ENCODE measurements around the gene SOX14. TPM values are rescaled to one million over a fixed set of nuclear protein-coding genes. Genes with fewer than 3 reads are reported as not detected.

SOX14 gene
- total RNA-seq, 1 experiment from 2014 or later: not detected

DNA sequence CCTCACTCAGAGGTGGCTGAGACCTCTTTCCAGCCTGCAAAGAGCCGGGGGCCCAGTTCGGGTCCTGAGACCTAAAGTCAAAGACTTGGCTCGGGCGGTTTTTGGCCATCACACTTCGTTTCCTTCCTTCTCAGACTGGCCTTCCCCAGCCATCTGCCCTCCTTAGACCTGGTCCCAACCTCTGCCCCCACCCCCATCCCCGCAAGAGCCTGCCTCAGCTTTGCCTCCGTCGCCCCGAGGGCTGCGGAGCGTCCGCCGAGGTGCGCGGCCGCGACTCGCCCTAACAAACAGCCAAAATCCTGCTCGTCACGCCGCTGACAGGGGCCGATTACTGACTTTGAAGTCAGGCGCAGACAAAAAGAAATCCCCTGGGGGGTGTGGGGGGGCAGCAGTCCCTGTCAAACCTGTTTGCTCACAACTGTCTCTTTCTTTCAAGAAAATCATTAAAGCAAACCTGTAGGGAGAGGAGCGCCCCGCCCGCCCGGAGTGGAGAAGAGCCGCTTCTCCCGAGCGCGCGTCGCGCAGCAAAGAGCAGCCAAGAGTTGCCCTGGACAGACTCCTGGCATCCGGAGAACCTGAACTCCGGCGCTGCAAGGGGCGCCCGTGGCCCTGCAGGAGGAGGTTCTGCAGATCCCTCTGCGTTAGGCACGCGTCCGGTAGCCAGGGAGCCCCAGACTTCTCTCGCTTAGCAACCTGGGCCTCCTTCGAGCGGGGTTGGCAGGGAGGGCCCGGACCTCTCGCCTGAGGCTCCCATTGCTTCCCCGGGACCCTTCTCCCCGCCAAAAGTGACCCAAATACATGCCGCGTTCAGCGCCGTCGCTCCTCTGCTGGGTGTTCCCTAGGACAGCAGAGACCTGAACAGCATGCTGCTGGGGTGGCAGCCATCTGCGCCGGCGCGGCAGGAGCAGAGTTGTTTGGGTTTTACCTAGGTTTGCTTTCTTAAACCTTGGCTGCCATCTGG, 4.5 kb downstream of the SOX14 start:
- in situ Hi-C loops (cut with HindIII; ENCODE audit: low pct_unique_long_range_greater_than_20kb, low sequenced_read_pairs): no loop called here
- peaks cover 24% of the 10 kb centered on the region for H3K4me1 ChIP-seq (ENCODE audit: control insufficient read depth, insufficient read depth, low read length)
- no peak overlapping the region for H3K27ac ChIP-seq (ENCODE audit: low read length)
- ChIA-PET POLR2A (interaction anchor here (0.7 kb wide), 1 partner anchor 78 kb away, joined by 5 read pairs; no protein-coding TSS in a partner anchor), CTCF (no interaction called here)
- intact Hi-C loops (cut with micrococcal nuclease; ENCODE audit: unreplicated experiment): no loop called here
- H3K9me3 ChIP-seq (ENCODE audit: control insufficient read depth, insufficient read depth, low read depth, low read length): no peaks in the 10 kb centered on the region
- H3K36me3 ChIP-seq (ENCODE audit: control insufficient read depth, insufficient read depth, low read length): no peaks in the 10 kb centered on the region
- no peak; the same call in 1 of the 2 replicates for TF ChIP-seq TCF7L2 (IDR thresholded peaks at IDR 0.05; ENCODE audit: low read depth, low read length)
- TF ChIP-seq, protein P1, sequence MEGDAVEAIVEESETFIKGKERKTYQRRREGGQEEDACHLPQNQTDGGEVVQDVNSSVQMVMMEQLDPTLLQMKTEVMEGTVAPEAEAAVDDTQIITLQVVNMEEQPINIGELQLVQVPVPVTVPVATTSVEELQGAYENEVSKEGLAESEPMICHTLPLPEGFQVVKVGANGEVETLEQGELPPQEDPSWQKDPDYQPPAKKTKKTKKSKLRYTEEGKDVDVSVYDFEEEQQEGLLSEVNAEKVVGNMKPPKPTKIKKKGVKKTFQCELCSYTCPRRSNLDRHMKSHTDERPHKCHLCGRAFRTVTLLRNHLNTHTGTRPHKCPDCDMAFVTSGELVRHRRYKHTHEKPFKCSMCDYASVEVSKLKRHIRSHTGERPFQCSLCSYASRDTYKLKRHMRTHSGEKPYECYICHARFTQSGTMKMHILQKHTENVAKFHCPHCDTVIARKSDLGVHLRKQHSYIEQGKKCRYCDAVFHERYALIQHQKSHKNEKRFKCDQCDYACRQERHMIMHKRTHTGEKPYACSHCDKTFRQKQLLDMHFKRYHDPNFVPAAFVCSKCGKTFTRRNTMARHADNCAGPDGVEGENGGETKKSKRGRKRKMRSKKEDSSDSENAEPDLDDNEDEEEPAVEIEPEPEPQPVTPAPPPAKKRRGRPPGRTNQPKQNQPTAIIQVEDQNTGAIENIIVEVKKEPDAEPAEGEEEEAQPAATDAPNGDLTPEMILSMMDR (IDR thresholded peaks at IDR 0.05): no peak
- TF ChIP-seq POLR2AphosphoS5 (IDR thresholded peaks at IDR 0.05; ENCODE audit: low read depth, low read length): no peak
- TF ChIP-seq SIN3A (IDR thresholded peaks at IDR 0.05; ENCODE audit: borderline replicate concordance, insufficient read depth, low read depth, low read length): no peak
- TF ChIP-seq, protein P2, sequence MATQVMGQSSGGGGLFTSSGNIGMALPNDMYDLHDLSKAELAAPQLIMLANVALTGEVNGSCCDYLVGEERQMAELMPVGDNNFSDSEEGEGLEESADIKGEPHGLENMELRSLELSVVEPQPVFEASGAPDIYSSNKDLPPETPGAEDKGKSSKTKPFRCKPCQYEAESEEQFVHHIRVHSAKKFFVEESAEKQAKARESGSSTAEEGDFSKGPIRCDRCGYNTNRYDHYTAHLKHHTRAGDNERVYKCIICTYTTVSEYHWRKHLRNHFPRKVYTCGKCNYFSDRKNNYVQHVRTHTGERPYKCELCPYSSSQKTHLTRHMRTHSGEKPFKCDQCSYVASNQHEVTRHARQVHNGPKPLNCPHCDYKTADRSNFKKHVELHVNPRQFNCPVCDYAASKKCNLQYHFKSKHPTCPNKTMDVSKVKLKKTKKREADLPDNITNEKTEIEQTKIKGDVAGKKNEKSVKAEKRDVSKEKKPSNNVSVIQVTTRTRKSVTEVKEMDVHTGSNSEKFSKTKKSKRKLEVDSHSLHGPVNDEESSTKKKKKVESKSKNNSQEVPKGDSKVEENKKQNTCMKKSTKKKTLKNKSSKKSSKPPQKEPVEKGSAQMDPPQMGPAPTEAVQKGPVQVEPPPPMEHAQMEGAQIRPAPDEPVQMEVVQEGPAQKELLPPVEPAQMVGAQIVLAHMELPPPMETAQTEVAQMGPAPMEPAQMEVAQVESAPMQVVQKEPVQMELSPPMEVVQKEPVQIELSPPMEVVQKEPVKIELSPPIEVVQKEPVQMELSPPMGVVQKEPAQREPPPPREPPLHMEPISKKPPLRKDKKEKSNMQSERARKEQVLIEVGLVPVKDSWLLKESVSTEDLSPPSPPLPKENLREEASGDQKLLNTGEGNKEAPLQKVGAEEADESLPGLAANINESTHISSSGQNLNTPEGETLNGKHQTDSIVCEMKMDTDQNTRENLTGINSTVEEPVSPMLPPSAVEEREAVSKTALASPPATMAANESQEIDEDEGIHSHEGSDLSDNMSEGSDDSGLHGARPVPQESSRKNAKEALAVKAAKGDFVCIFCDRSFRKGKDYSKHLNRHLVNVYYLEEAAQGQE (IDR thresholded peaks at IDR 0.05; ENCODE audit: insufficient read depth in 1 of 2, low read depth in 2 of 2, low read length in 1 of 2): no peak
- no TSS peak for BruUV-seq (replicated peaks)
- peak; percentile 49 for ATAC-seq
- peaks cover 82% of the 10 kb centered on the region for H3K27me3 ChIP-seq (ENCODE audit: control insufficient read depth, insufficient read depth, low read length)
- DNase-seq (ENCODE audit: low read depth, low spot score): no peak
- H3K4me3 ChIP-seq (ENCODE audit: low read depth in 2 of 2, low read length in 2 of 2): peak overlapping the region; percentile 37 to 57

DNA sequence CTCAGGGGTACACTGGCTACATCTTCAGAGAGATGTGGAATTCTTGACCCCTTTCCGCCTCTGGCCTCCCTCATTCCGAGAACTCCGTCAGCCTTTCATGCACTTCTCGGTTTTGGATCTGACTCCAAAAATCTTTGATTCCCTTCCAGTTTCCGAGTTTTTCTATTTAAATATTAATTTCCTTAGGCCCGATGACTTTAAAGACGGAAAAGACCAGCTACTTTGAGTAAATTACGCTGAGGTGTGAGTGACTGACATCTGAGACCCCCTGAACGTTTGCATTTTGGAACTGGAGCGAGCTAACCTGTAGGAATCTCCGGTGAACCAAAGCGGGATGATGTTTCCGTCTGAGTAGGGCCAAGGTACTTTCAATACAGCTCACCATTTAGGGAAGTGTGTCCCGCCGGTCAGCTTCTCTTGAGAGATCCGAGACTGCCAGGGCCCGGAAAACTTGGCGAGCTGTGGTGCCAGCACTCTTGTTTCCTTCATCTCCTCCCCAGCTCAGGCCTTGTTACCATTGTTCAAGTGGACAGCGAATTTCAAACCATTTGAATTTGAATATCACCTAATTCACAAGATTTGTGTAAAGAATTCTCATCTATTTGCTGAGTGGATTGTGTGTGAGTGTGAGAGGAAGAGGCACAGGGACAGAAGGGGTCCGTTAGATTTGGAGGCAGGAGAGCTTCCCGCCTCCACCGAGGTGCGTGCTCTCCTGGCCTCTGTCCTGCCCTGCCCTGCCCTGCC, 5.4 kb downstream of the SOX14 start:
- H3K36me3 ChIP-seq (ENCODE audit: control insufficient read depth, insufficient read depth, low read length): no peaks in the 10 kb centered on the region
- ATAC-seq (no peak), DNase-seq (ENCODE audit: low read depth, low spot score) (no peak)
- in situ Hi-C loops (cut with HindIII; ENCODE audit: low pct_unique_long_range_greater_than_20kb, low sequenced_read_pairs): no loop called here
- H3K9me3 ChIP-seq (ENCODE audit: control insufficient read depth, insufficient read depth, low read depth, low read length): no peaks in the 10 kb centered on the region
- H3K4me3 ChIP-seq (ENCODE audit: low read depth in 2 of 2, low read length in 2 of 2): no peak overlapping the region
- TF ChIP-seq, protein P1 (IDR thresholded peaks at IDR 0.05): no peak
- TF ChIP-seq, protein P2 (IDR thresholded peaks at IDR 0.05; ENCODE audit: insufficient read depth in 1 of 2, low read depth in 2 of 2, low read length in 1 of 2): no peak
- TF ChIP-seq POLR2AphosphoS5 (IDR thresholded peaks at IDR 0.05; ENCODE audit: low read depth, low read length) (no peak), TCF7L2 (IDR thresholded peaks at IDR 0.05; ENCODE audit: low read depth, low read length) (no peak), SIN3A (IDR thresholded peaks at IDR 0.05; ENCODE audit: borderline replicate concordance, insufficient read depth, low read depth, low read length) (no peak)
- H3K4me1 ChIP-seq (ENCODE audit: control insufficient read depth, insufficient read depth, low read length): peaks cover 20% of the 10 kb centered on the region
- peaks cover 83% of the 10 kb centered on the region for H3K27me3 ChIP-seq (ENCODE audit: control insufficient read depth, insufficient read depth, low read length)
- POLR2A ChIA-PET: interaction anchor here (0.7 kb wide), 1 partner anchor 79 kb away, joined by 5 read pairs; no protein-coding TSS in a partner anchor
- no peak overlapping the region for H3K27ac ChIP-seq (ENCODE audit: low read length)
- CTCF ChIA-PET: no interaction called here
- intact Hi-C loops (cut with micrococcal nuclease; ENCODE audit: unreplicated experiment): no loop called here
- no TSS peak for BruUV-seq (replicated peaks)
